Liver (tissue), 3 donors: ENCODE data around the gene FARSB.

Experiments
- ATF3 ChIP-seq: IDR thresholded peaks from 2 replicates; pipeline ENCODE4 v1.6.1; 2016; ENCODE audit warnings: antibody characterized with exemption
- HNF4A ChIP-seq, 2 donors: conservative IDR thresholded peaks; 2 replicates each; pipeline ENCODE4 v1.6.1; 2016; ENCODE audit warnings: antibody characterized with exemption in 2 of 2, mild to moderate bottlenecking in 2 of 2
- RAD21 ChIP-seq, 2 donors: IDR thresholded peaks; 2 replicates each; pipeline ENCODE4 v1.6.1; 2016; ENCODE audit warnings: antibody characterized with exemption in 2 of 2, mild to moderate bottlenecking in 2 of 2
- YY1 ChIP-seq: IDR thresholded peaks from 2 replicates; pipeline ENCODE4 v1.6.1; 2016; ENCODE audit warnings: antibody characterized with exemption, mild to moderate bottlenecking
- ZBTB33 ChIP-seq: IDR thresholded peaks from 2 replicates; pipeline ENCODE4 v1.6.1; 2016; ENCODE audit warnings: antibody characterized with exemption
- TF ChIP-seq, protein P1 (sequence below): fragments of 150-350 bp; IDR thresholded peaks from 2 replicates; pipeline ENCODE4 v1.5.1; 2017; ENCODE audit warnings: improper control_type of control experiment, low read depth, low read length; ENCODE audit not compliant: missing input control
- donor health status: healthy.
- donor health status: healthy.

DNA sequence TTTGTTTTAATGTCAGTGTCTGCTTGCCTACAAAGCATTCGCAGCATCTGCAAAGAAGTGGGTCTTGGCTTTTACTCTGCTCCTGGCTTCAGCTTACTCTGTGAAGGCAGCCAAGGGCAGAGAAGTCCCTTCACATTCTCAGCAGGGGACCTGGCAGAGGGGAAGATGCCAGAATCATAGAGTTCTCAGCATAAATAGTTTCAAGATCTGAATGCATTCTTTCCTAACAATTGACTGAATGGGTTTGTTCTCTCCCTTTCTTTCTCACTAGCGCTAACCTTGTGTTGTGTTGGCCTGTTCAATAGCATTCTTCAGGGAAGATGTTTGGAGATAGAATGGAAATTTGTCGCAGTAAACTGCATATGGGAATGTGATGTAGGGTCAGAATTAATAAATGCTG lies 106.9 kb downstream of the FARSB start:
- TF ChIP-seq HNF4A (conservative IDR thresholded peaks at IDR 0.05) = no peak
- TF ChIP-seq, protein P1, sequence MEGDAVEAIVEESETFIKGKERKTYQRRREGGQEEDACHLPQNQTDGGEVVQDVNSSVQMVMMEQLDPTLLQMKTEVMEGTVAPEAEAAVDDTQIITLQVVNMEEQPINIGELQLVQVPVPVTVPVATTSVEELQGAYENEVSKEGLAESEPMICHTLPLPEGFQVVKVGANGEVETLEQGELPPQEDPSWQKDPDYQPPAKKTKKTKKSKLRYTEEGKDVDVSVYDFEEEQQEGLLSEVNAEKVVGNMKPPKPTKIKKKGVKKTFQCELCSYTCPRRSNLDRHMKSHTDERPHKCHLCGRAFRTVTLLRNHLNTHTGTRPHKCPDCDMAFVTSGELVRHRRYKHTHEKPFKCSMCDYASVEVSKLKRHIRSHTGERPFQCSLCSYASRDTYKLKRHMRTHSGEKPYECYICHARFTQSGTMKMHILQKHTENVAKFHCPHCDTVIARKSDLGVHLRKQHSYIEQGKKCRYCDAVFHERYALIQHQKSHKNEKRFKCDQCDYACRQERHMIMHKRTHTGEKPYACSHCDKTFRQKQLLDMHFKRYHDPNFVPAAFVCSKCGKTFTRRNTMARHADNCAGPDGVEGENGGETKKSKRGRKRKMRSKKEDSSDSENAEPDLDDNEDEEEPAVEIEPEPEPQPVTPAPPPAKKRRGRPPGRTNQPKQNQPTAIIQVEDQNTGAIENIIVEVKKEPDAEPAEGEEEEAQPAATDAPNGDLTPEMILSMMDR = no peak
- no peak for TF ChIP-seq ZBTB33
- TF ChIP-seq ATF3 = no peak
- no peak for TF ChIP-seq YY1
- no peak for TF ChIP-seq RAD21 (IDR thresholded peaks at IDR 0.05)
